NCI-H345 (cell line): ENCODE data around the gene TCAP.

ENCODE experiments used
- DNase-seq: peaks from one replicate; lab custom pipeline; 2025; lab: John Stamatoyannopoulos, UW

The TCAP gene

GRCh38 chr17:39664581-39665561 lies at the start of gene TCAP:
Gene TCAP (plus strand): TSS chr17:39665349. CDS start chr17:39665360, 11 bp downstream.
- no peak for DNase-seq

GRCh38 chr17:39615434-39615833 lies 49.7 kb upstream of the TCAP start:
- DNase-seq, result no peak

- DNase-seq, result no peak
These were observed 48.1 kb upstream of the TCAP start for GRCh38 chr17:39617100-39617445.

- DNase-seq, result peak; percentile 86
These were observed 47.5 kb upstream of the TCAP start for GRCh38 chr17:39617446-39618245.

GRCh38 chr17:39618246-39618913 lies 46.8 kb upstream of the TCAP start:
- DNase-seq, result no peak

GRCh38 chr17:39618956-39619785 lies 46.0 kb upstream of the TCAP start:
- no peak for DNase-seq

- no peak for DNase-seq
These were observed 45.4 kb upstream of the TCAP start for GRCh38 chr17:39619786-39620101.

GRCh38 chr17:39621523-39622379 lies 43.4 kb upstream of the TCAP start:
- DNase-seq, result peak; percentile 85

GRCh38 chr17:39622380-39623006 lies 42.7 kb upstream of the TCAP start:
- no peak for DNase-seq

GRCh38 chr17:39623356-39623950 lies 41.7 kb upstream of the TCAP start:
- DNase-seq, result peak; percentile 82

GRCh38 chr17:39624313-39624712 lies 40.8 kb upstream of the TCAP start:
- DNase-seq, result no peak

GRCh38 chr17:39625198-39625785 lies 39.9 kb upstream of the TCAP start:
- no peak for DNase-seq

- DNase-seq, result no peak
These were observed 38.7 kb upstream of the TCAP start, which contains the start of gene PPP1R1B for GRCh38 chr17:39626171-39627046. Gene PPP1R1B (plus strand): TSS chr17:39626952. CDS start chr17:39627393, 441 bp downstream.

GRCh38 chr17:39627047-39627711 lies 38.0 kb upstream of the TCAP start:
- DNase-seq, result no peak

GRCh38 chr17:39627712-39628516 lies 37.2 kb upstream of the TCAP start:
- no peak for DNase-seq

- peak; percentile 47 for DNase-seq
These were observed 36.3 kb upstream of the TCAP start for GRCh38 chr17:39628655-39629493.
